Measurements from ENCODE around the gene ZNF710. TPM values are rescaled to one million over a fixed set of nuclear protein-coding genes. Genes with fewer than 3 reads are reported as not detected.
A peak's percentile ranks its signal among the peaks of the same experiment; 100 is the strongest.

ZNF710 gene
- total and polyA plus RNA-seq, 2 of the 13 experiments (the other 11 are each of a cell fraction or from before 2014, with no cell fraction given): 4.7 to 20.6 TPM

- no peaks in the 10 kb centered on the region for H3K27me3 ChIP-seq (ENCODE audit: control insufficient read depth in 1 of 2, insufficient read depth in 2 of 2, low read length in 2 of 2)
- H4K20me1 ChIP-seq (ENCODE audit: insufficient read depth, low read length): peaks cover 4% of the 10 kb centered on the region; the same call in 1 of the 2 replicates
- BruUV-seq (replicated peaks): no TSS peak
- peak overlapping the region in 1 of 3 experiments; percentile 22; a peak in 1 of 6 replicates for H3K4me3 ChIP-seq (replicated peaks in 1 of 3; ENCODE audit: insufficient read depth in 1 of 3, low read depth in 2 of 3, low read length in 3 of 3)
- ChIA-PET POLR2A (interaction anchor here (1.0 to 5.1 kb wide), 4 partner anchors 20 to 141 kb away, joined by 3 to 41 read pairs (median 6); partner anchors contain the start of genes AP3S2 and ZNF710), CTCF (ENCODE audit: low intra/inter-chr PET ratio, low total read pairs) (no interaction called here)
- FAIRE-seq: peak; percentile 91
- no peaks in the 10 kb centered on the region for H3K9me3 ChIP-seq (ENCODE audit: low read length)
- DNase-seq (ENCODE audit: low spot score): peak; percentile 81
- 24% methylated on average over 6 of the region's 19 CpGs for WGBS (ENCODE audit: low lambda C conversion rate)
- intact Hi-C loops (cut with micrococcal nuclease; ENCODE audit: unreplicated experiment) (loop anchor here (5.0 kb wide), 1 partner anchor 33 kb away; the partner anchor contains the start of gene ZNF710), in situ Hi-C loops (cut with HindIII; ENCODE audit: extremely low pct_ligation_motif_present, low pct_unique_long_range_greater_than_20kb) (no loop called here)
- H3K9ac ChIP-seq (ENCODE audit: insufficient read depth, low read depth, low read length): no peak overlapping the region
- ATAC-seq: peak; percentile 84
- H3K36me3 ChIP-seq (replicated peaks in 1 of 2; ENCODE audit: control insufficient read depth in 1 of 2, insufficient read depth in 2 of 2, low read length in 2 of 2): no peaks in the 10 kb centered on the region; a peak in 2 of 5 replicates
- peaks cover 80% of the 10 kb centered on the region for H3K4me1 ChIP-seq (ENCODE audit: insufficient read depth, low read length)
- peak overlapping the region; percentile 52 for H3K27ac ChIP-seq (ENCODE audit: extremely low read length, insufficient read depth, low read length)
- H3K4me2 ChIP-seq (ENCODE audit: low read depth, low read length): peak overlapping the region; percentile 51
- no peak overlapping the region for H2AFZ ChIP-seq (ENCODE audit: low read length)
- H3K79me2 ChIP-seq (ENCODE audit: insufficient read depth, low read length): peaks cover 37% of the 10 kb centered on the region
- TF ChIP-seq SSRP1 (CRISPR knock-in tag; IDR thresholded peaks at IDR 0.05) (no peak), FOXJ3 (CRISPR knock-in tag; IDR thresholded peaks at IDR 0.05; ENCODE audit: borderline replicate concordance) (0 out of 2 replicates have a peak, but pooled peaks have one; percentile 29), ZNF644 (CRISPR knock-in tag; IDR thresholded peaks at IDR 0.05; ENCODE audit: low read depth) (no peak), ZNF768 (CRISPR knock-in tag; IDR thresholded peaks at IDR 0.05) (no peak; the same call in 1 of the 2 replicates), ZNF775 (CRISPR knock-in tag; IDR thresholded peaks at IDR 0.05; ENCODE audit: borderline replicate concordance) (no peak), ZNF792 (CRISPR knock-in tag; IDR thresholded peaks at IDR 0.05) (peak; percentile 81; the same call in 1 of the 2 replicates), NFKBIZ (CRISPR knock-in tag; IDR thresholded peaks at IDR 0.05) (no peak), ISL2 (CRISPR knock-in tag; IDR thresholded peaks at IDR 0.05) (0 out of 2 replicates have a peak, but pooled peaks have one; percentile 41), THAP11 (CRISPR knock-in tag; IDR thresholded peaks at IDR 0.05) (no peak), ZBTB37 (CRISPR knock-in tag; IDR thresholded peaks at IDR 0.05) (no peak), HOXA7 (CRISPR knock-in tag; IDR thresholded peaks at IDR 0.05) (no peak), MTA1 (CRISPR knock-in tag; IDR thresholded peaks at IDR 0.05; ENCODE audit: borderline replicate concordance) (no peak), JUNB (CRISPR knock-in tag; IDR thresholded peaks at IDR 0.05; ENCODE audit: borderline replicate concordance) (peak; percentile 75; the same call in 1 of the 2 replicates), POLR2A (IDR thresholded peaks at IDR 0.05; ENCODE audit: insufficient read depth in 1 of 2, low read depth in 2 of 2, low read length in 2 of 2) (no peak), IKZF4 (CRISPR knock-in tag; IDR thresholded peaks at IDR 0.05; ENCODE audit: borderline replicate concordance, low read depth, not compliant biosample characterization) (no peak), MAF1 (CRISPR knock-in tag; IDR thresholded peaks at IDR 0.05; ENCODE audit: borderline replicate concordance) (no peak), SALL1 (CRISPR knock-in tag; IDR thresholded peaks at IDR 0.05) (peak; percentile 69)
- TF ChIP-seq, protein P1, sequence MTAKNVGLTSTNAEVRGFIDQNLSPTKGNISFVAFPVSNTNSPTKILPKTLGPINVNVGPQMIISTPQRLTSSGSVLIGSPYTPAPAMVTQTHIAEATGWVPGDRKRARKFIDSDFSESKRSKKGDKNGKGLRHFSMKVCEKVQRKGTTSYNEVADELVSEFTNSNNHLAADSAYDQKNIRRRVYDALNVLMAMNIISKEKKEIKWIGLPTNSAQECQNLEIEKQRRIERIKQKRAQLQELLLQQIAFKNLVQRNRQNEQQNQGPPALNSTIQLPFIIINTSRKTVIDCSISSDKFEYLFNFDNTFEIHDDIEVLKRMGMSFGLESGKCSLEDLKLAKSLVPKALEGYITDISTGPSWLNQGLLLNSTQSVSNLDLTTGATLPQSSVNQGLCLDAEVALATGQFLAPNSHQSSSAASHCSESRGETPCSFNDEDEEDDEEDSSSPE (CRISPR knock-in tag; IDR thresholded peaks at IDR 0.05): 0 out of 2 replicates have a peak, but pooled peaks have one; percentile 23
- TF ChIP-seq, protein P2, sequence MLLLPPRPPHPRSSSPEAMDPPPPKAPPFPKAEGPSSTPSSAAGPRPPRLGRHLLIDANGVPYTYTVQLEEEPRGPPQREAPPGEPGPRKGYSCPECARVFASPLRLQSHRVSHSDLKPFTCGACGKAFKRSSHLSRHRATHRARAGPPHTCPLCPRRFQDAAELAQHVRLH (CRISPR knock-in tag; IDR thresholded peaks at IDR 0.05; ENCODE audit: borderline replicate concordance, low read depth): no peak
- TF ChIP-seq, protein P3, sequence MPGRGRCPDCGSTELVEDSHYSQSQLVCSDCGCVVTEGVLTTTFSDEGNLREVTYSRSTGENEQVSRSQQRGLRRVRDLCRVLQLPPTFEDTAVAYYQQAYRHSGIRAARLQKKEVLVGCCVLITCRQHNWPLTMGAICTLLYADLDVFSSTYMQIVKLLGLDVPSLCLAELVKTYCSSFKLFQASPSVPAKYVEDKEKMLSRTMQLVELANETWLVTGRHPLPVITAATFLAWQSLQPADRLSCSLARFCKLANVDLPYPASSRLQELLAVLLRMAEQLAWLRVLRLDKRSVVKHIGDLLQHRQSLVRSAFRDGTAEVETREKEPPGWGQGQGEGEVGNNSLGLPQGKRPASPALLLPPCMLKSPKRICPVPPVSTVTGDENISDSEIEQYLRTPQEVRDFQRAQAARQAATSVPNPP (CRISPR knock-in tag; IDR thresholded peaks at IDR 0.05): no peak
Observed at GRCh38 chr15:90035095-90035839, 34.1 kb downstream of the ZNF710 start.

Data from HepG2 (cell line).